Testis (tissue), 5 donors: ENCODE measurements around the gene OR8G5. TPM values are rescaled to one million over a fixed set of nuclear protein-coding genes. Genes with fewer than 3 reads are reported as not detected.

Source experiments
- DNase-seq: peaks from one replicate; pipeline ENCODE4 v3.0.0-alpha.2; 2019
- H3K27ac ChIP-seq, 2 donors: fragments of 200-600 bp; sonication (generic); one replicate each; pipeline ENCODE4 v1.5.1; 2019
- H3K27me3 ChIP-seq: fragments of 200-600 bp; sonication (generic); one replicate; pipeline ENCODE4 v1.5.1; 2019
- H3K36me3 ChIP-seq: fragments of 200-600 bp; sonication (generic); one replicate; pipeline ENCODE4 v1.5.1; 2017; ENCODE audit warnings: low read depth; ENCODE audit errors: missing control alignments
- H3K4me1 ChIP-seq: fragments of 200-600 bp; sonication (generic); one replicate; pipeline ENCODE4 v1.5.1; 2019
- H3K4me3 ChIP-seq, 2 donors: fragments of 200-600 bp; sonication (generic); one replicate each; pipeline ENCODE4 v1.5.1; 2017 to 2019
- H3K9me3 ChIP-seq: fragments of 200-600 bp; sonication (generic); one replicate; pipeline ENCODE4 v1.5.1; 2017
- POLR2A ChIP-seq: fragments of 450-650 bp; IDR thresholded peaks from one replicate; pipeline ENCODE4 v1.6.1; 2017; ENCODE audit warnings: antibody characterized with exemption, mild to moderate bottlenecking, moderate library complexity
- WGBS, 2 donors: methylation state at CpG; one replicate each; pipeline ENCODE4 v1.1.5; 2018; 5-methylcytosine and 5-hydroxymethylcytosine counted together
- intact Hi-C: fragments of 100-400 bp; cut with DNase I; formaldehyde crosslinking; loops from one replicate; pipeline ENCODE4 v1.15.1; 2023; ENCODE audit warnings: low total_unique reads
- long read RNA-seq, 2 donors: transcript quantifications; one replicate each; lab custom pipeline, GENCODE V29; 2026
- polyA plus RNA-seq: library from polyadenylated mRNA; stranded (reverse); fragments of 350-450 nt; fragmentation: Illumina TruSeq; extraction: RNeasy Lipid Tissue Mini Kit (QIAGEN cat#74804); gene quantifications from one replicate; pipeline ENCODE4 v1.2.3, GENCODE V29; 2014; ENCODE audit warnings: low read depth, low replicate concordance; ENCODE audit not compliant: insufficient read depth
- total RNA-seq, 2 donors: library from RNA; depleted of rRNA; stranded (reverse); fragments of >200 nt; gene quantifications; one replicate each; pipeline ENCODE4 v1.2.3, GENCODE V29; 2016
- TF ChIP-seq, protein P1 (sequence below), 3 experiments: fragments of 450-650 bp in 2 of 3; fragments of 200-600 bp in 1 of 3; sonication (generic) in 1 of 3; IDR thresholded peaks; one replicate each; pipeline ENCODE4 v1.5.1; 2016 to 2019; ENCODE audit warnings: antibody characterized with exemption in 3 of 3, mild to moderate bottlenecking in 2 of 3, moderate library complexity in 1 of 3

OR8G5 gene, protein sequence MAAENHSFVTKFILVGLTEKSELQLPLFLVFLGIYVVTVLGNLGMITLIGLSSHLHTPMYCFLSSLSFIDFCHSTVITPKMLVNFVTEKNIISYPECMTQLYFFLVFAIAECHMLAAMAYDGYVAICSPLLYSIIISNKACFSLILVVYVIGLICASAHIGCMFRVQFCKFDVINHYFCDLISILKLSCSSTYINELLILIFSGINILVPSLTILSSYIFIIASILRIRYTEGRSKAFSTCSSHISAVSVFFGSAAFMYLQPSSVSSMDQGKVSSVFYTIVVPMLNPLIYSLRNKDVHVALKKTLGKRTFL
- total RNA-seq (1 to 10 TPM; 2.5 to 4.5 TPM), polyA plus RNA-seq (5.7 TPM)
- long read RNA-seq, donor 1: 0 reads
- long read RNA-seq, donor 2: 0 reads

DNA sequence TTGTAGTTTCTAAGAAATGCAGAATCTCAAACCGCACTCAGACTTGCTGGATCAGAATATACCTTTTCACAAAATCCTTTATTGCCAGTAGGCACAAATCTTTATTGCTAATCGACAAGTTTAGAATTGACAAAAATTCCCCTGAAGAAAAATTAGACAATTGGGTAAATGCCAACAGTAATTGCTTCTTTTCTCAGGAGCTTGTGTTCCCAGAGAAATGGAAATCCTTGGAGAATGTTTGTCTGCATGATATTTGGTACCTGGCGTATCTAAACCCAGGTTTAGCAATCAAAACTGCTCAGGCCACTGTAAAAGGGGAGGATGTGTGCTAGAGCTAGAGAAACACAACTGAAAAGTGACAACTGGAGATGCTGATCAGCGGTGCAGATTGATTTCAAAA, at the start of gene OR8G5:
Gene OR8G5 (plus strand): TSS at position 301 of the 400 bp plus-strand sequence. CDS start 8,556 bp downstream, outside the sequence.
- Histone ChIP-seq H3K27me3 (no peaks in the 10 kb centered on the region), H3K4me1 (no peaks in the 10 kb centered on the region), H3K9me3 (no peaks in the 10 kb centered on the region), H3K4me3 (no peak within 1 kb of the TSS), H3K27ac (no peak within 1 kb of the TSS), H3K36me3 (no peaks in the 10 kb centered on the region)
- no peak for DNase-seq
- WGBS, 2 donors: 77 to 80% methylated on average over 4 of the region's 4 CpGs
- TF ChIP-seq, protein P1, sequence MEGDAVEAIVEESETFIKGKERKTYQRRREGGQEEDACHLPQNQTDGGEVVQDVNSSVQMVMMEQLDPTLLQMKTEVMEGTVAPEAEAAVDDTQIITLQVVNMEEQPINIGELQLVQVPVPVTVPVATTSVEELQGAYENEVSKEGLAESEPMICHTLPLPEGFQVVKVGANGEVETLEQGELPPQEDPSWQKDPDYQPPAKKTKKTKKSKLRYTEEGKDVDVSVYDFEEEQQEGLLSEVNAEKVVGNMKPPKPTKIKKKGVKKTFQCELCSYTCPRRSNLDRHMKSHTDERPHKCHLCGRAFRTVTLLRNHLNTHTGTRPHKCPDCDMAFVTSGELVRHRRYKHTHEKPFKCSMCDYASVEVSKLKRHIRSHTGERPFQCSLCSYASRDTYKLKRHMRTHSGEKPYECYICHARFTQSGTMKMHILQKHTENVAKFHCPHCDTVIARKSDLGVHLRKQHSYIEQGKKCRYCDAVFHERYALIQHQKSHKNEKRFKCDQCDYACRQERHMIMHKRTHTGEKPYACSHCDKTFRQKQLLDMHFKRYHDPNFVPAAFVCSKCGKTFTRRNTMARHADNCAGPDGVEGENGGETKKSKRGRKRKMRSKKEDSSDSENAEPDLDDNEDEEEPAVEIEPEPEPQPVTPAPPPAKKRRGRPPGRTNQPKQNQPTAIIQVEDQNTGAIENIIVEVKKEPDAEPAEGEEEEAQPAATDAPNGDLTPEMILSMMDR (IDR thresholded peaks at IDR 0.05): no peak
- no peak for TF ChIP-seq POLR2A
- intact Hi-C loops: no loop called here

DNA sequence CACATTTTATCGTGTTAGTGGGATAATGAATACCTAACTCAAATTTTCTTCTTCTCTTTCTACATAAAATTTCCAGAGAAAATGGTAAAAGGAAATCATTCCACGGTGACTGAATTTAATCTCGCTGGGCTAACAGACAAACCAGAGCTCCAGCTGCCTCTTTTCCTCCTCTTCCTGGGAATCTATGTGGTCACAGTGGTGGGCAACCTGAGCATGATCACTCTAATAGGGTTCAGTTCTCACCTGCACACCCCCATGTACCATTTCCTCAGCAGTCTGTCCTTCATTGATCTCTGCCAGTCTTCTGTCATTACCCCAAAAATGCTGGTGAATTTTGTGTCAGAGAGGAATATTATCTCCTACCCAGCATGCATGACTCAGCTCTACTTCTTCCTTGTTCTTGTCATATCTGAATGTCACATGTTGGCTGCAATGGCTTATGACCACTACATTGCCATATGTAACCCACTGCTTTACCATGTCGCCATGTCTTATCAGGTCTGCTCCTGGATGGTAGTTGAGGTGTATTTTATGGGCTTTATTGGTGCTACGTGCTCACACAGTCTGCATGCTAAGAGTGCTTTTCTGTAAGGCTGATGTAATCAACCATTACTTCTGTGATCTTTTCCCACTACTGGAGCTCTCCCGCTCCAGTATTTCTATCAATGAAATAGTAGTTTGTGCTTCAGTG, 48.9 kb upstream of the OR8G5 start:
- Histone ChIP-seq H3K9me3 (no peaks in the 10 kb centered on the region), H3K27ac (no peak overlapping the region), H3K4me3 (no peak overlapping the region), H3K27me3 (no peaks in the 10 kb centered on the region), H3K36me3 (no peaks in the 10 kb centered on the region), H3K4me1 (no peaks in the 10 kb centered on the region)
- no peak for DNase-seq
- TF ChIP-seq, protein P1 (IDR thresholded peaks at IDR 0.05): no peak
- no peak for TF ChIP-seq POLR2A
- intact Hi-C loops: no loop called here
- 77 to 78% methylated on average over 6 of the region's 6 CpGs for WGBS, 2 donors

DNA sequence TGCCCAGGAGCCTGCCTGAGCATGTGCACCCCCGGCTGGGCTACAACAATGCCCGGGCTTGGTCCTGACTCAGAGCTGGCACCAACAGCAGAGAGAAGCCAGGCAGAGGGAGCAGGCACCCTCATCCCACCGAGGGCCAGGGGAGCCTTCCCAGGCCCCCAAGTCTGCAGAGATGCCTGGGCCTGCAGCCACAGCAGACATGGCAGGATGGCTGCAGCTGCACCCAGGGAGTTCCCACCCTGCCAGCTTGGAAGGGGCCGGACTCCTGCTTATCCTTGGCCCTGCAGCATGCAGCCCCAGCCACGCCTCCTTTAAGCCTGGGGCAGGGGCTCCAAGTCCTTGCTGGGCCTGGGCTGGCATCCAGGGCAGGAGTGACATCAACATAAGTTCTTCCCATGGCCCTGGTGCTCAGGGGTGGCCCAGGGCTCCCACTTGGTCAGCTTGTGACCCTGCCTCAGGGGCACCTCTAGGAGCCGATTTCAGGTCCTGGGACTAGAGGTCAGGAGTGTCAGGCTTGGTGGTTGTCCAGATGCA, 46.3 kb upstream of the OR8G5 start:
- WGBS, 2 donors: 98% methylated on average over 6 of the region's 6 CpGs; no CpG with 5 or more reads in 1 of the 2 donors
- no peaks in the 10 kb centered on the region for H3K36me3 ChIP-seq
- H3K4me3 ChIP-seq: no peak overlapping the region
- no peak for DNase-seq
- H3K9me3 ChIP-seq: no peaks in the 10 kb centered on the region
- intact Hi-C loops: no loop called here
- no peak for TF ChIP-seq POLR2A
- TF ChIP-seq, protein P1 (IDR thresholded peaks at IDR 0.05): no peak
- no peaks in the 10 kb centered on the region for H3K27me3 ChIP-seq
- no peaks in the 10 kb centered on the region for H3K4me1 ChIP-seq
- H3K27ac ChIP-seq: no peak overlapping the region

DNA sequence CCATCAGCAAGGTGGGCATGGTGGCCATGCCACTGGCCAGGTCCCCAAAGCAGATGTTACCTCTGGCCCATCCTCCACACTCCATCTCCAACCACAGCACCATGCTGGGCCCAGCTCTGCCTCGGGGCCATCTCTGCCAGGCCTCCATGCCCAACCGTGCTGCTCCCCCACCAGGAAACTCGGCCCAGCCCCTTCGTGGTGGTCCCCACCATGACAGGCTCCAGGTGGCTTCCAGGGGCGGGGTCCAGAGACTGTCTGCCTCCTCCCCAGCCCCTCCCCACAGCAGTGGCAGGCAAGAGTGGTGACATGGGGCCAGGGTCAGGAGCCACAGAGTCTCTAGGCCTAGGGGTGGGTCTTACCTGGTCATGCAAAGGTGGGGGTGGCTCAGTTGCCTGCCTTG, 45.8 kb upstream of the OR8G5 start:
- WGBS, 2 donors: 80 to 89% methylated on average over 3 to 5 of the region's 5 CpGs
- TF ChIP-seq, protein P1 (IDR thresholded peaks at IDR 0.05): no peak
- TF ChIP-seq POLR2A: no peak
- H3K9me3 ChIP-seq: no peaks in the 10 kb centered on the region

More for the DNA sequence above, 45.8 kb upstream of the OR8G5 start:
- no peak for DNase-seq
- H3K27me3 ChIP-seq: no peaks in the 10 kb centered on the region
- no peaks in the 10 kb centered on the region for H3K36me3 ChIP-seq
- no peaks in the 10 kb centered on the region for H3K4me1 ChIP-seq
- H3K4me3 ChIP-seq: no peak overlapping the region
- H3K27ac ChIP-seq: no peak overlapping the region
- intact Hi-C loops: no loop called here
